Measurements from ENCODE around the gene RAB8B.

RAB8B gene

DNA sequence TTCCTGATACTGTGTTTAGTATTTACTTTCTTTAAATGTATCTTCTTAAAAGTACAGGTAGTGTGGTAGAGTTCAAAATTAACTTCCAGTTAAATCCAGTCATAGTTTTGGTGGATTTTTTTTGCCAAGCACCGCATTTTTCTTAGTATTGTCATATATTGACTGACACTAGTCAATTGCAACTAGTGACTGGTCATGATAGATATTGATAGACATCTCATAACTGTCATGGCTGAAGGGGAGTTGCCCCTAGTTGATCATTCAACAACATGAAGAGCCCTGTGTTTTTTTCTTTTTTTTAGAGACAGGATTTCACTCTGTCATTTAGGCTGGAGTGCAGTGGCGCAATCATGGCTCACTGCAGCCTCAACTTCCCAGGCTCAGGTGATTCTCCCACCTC lies 22.1 kb downstream of the RAB8B start:
- DNase-seq (ENCODE audit: insufficient read length) (no peak), FAIRE-seq (no peak)
- TF ChIP-seq POLR2AphosphoS5 (IDR thresholded peaks at IDR 0.05; ENCODE audit: low read depth, low read length) = no peak
- TF ChIP-seq TAF1 (IDR thresholded peaks at IDR 0.05; ENCODE audit: borderline replicate concordance, low read depth, low read length) = no peak
- no peak for TF ChIP-seq POLR2A (IDR thresholded peaks at IDR 0.05; ENCODE audit: low read depth, low read length)

- FAIRE-seq = peak; percentile 80
- DNase-seq (ENCODE audit: insufficient read length) = no peak
- TF ChIP-seq TAF1 (IDR thresholded peaks at IDR 0.05; ENCODE audit: borderline replicate concordance, low read depth, low read length) (no peak), POLR2AphosphoS5 (IDR thresholded peaks at IDR 0.05; ENCODE audit: low read depth, low read length) (no peak), POLR2A (IDR thresholded peaks at IDR 0.05; ENCODE audit: low read depth, low read length) (no peak)
Measured at GRCh38 chr15:63212050-63213004, 22.9 kb downstream of the RAB8B start.

DNA sequence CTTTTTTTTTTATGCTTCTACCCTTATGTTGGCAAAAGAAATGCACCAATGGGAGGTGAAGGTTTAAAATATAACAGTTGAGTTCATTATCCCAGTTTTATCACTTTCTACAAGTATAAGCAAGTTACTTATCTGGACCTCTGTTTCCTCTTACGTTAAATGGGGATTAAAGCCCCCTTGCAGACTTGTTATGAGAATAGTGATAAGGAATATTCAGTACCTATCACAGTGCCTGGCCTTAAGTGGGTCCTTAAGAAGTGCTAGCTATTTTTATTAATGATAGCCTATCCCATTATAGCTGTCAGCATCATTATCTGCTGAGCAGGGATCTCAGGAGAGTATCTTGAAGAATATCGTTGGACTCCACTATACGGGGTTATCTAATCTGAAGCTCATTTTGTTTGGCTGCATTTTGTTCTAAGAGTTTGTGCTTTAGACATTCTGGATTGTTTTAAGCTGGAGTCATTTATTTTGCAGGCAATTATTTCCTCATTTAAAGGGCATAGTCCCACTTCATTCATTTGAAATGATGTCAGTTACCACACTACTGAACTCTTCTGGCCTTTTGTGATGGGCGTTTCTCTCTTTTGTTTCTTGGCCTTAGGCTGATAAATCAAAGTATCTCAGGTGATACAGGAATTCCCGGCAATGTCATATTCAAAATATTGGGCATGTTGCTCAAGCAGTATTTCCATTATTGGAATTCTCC lies 28.8 kb downstream of the RAB8B start:
- no peak for DNase-seq (ENCODE audit: insufficient read length)
- no peak for TF ChIP-seq POLR2AphosphoS5 (IDR thresholded peaks at IDR 0.05; ENCODE audit: low read depth, low read length)

GRCh38 chr15:63219196-63219710 lies 29.8 kb downstream of the RAB8B start:
- FAIRE-seq (no peak), DNase-seq (ENCODE audit: insufficient read length) (no peak)
- TF ChIP-seq POLR2AphosphoS5 (IDR thresholded peaks at IDR 0.05; ENCODE audit: low read depth, low read length) = no peak
- no peak for TF ChIP-seq TAF1 (IDR thresholded peaks at IDR 0.05; ENCODE audit: borderline replicate concordance, low read depth, low read length)
- no peak for TF ChIP-seq POLR2A (IDR thresholded peaks at IDR 0.05; ENCODE audit: low read depth, low read length)

More for the DNA sequence above, 28.8 kb downstream of the RAB8B start:
- no peak for FAIRE-seq

DNA sequence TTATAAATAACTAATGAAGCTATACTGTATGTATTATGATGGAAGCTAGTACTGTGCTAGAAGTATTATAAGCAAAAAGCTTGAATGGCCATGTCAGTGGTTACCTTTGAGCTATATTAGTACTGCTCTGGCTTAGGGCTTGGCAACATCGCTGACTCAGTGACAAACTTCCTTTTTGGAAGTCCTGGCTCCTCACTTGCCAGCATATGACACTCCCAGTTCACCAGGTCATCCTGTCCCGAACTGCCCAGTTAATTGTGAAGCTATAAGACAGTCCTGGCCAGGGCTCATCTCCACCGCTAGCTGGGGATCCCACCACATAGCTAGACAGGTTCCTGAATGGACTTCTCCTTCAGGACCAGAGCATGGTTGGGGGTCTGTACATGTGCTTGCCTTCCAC lies 31.9 kb downstream of the RAB8B start:
- FAIRE-seq = no peak
- no peak for DNase-seq (ENCODE audit: insufficient read length)
- TF ChIP-seq POLR2AphosphoS5 (IDR thresholded peaks at IDR 0.05; ENCODE audit: low read depth, low read length) = no peak
- no peak for TF ChIP-seq POLR2A (IDR thresholded peaks at IDR 0.05; ENCODE audit: low read depth, low read length)
- no peak for TF ChIP-seq TAF1 (IDR thresholded peaks at IDR 0.05; ENCODE audit: borderline replicate concordance, low read depth, low read length)

GRCh38 chr15:63223463-63223862 lies 34.1 kb downstream of the RAB8B start:
- TF ChIP-seq POLR2AphosphoS5 (IDR thresholded peaks at IDR 0.05; ENCODE audit: low read depth, low read length) (no peak), TAF1 (IDR thresholded peaks at IDR 0.05; ENCODE audit: borderline replicate concordance, low read depth, low read length) (no peak), POLR2A (IDR thresholded peaks at IDR 0.05; ENCODE audit: low read depth, low read length) (no peak)
- FAIRE-seq (no peak), DNase-seq (ENCODE audit: insufficient read length) (no peak)

GRCh38 chr15:63225381-63225780 lies 36.0 kb downstream of the RAB8B start:
- DNase-seq (ENCODE audit: insufficient read length) (no peak), FAIRE-seq (no peak)
- TF ChIP-seq TAF1 (IDR thresholded peaks at IDR 0.05; ENCODE audit: borderline replicate concordance, low read depth, low read length) = no peak
- TF ChIP-seq POLR2AphosphoS5 (IDR thresholded peaks at IDR 0.05; ENCODE audit: low read depth, low read length) = no peak
- TF ChIP-seq POLR2A (IDR thresholded peaks at IDR 0.05; ENCODE audit: low read depth, low read length) = no peak

GRCh38 chr15:63226155-63226883 lies 36.9 kb downstream of the RAB8B start:
- FAIRE-seq = no peak
- no peak for DNase-seq (ENCODE audit: insufficient read length)
- TF ChIP-seq POLR2AphosphoS5 (IDR thresholded peaks at IDR 0.05; ENCODE audit: low read depth, low read length) (no peak), POLR2A (IDR thresholded peaks at IDR 0.05; ENCODE audit: low read depth, low read length) (no peak), TAF1 (IDR thresholded peaks at IDR 0.05; ENCODE audit: borderline replicate concordance, low read depth, low read length) (no peak)

- TF ChIP-seq POLR2A (IDR thresholded peaks at IDR 0.05; ENCODE audit: low read depth, low read length) (no peak), POLR2AphosphoS5 (IDR thresholded peaks at IDR 0.05; ENCODE audit: low read depth, low read length) (no peak), TAF1 (IDR thresholded peaks at IDR 0.05; ENCODE audit: borderline replicate concordance, low read depth, low read length) (no peak)
- DNase-seq (ENCODE audit: insufficient read length) (no peak), FAIRE-seq (no peak)
Measured at GRCh38 chr15:63226966-63227401, 37.6 kb downstream of the RAB8B start.

- DNase-seq (ENCODE audit: insufficient read length) (no peak), FAIRE-seq (no peak)
- no peak for TF ChIP-seq POLR2A (IDR thresholded peaks at IDR 0.05; ENCODE audit: low read depth, low read length)
- TF ChIP-seq POLR2AphosphoS5 (IDR thresholded peaks at IDR 0.05; ENCODE audit: low read depth, low read length) = no peak
- TF ChIP-seq TAF1 (IDR thresholded peaks at IDR 0.05; ENCODE audit: borderline replicate concordance, low read depth, low read length) = no peak
Measured at GRCh38 chr15:63227689-63228088, 38.3 kb downstream of the RAB8B start.

GRCh38 chr15:63231206-63231605 lies 41.8 kb downstream of the RAB8B start:
- FAIRE-seq (peak; percentile 14), DNase-seq (ENCODE audit: insufficient read length) (no peak)
- no peak for TF ChIP-seq POLR2A (IDR thresholded peaks at IDR 0.05; ENCODE audit: low read depth, low read length)

All from GM12892 (cell line).